ENCODE results near the gene OOSP3.

DNA sequence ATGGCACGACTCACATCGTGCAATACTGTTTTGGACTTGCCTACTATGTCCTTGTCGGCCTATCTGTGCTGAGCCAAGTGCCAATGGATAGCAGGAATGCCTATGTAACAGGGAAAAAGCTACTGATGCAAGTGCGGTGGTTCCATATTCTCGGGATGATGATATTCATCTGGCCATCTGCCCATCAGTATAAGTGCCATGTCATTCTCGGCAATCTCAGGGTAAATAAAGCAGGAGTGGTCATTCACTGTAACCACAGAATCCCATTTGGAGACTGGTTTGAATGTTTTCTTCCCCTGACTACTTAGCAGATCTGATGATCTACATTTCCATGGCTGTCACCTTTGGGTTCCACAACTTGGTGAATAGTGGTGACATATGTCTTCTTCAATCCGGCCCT is 20.1 kb downstream of the OOSP3 start:
- TF ChIP-seq, protein P1, sequence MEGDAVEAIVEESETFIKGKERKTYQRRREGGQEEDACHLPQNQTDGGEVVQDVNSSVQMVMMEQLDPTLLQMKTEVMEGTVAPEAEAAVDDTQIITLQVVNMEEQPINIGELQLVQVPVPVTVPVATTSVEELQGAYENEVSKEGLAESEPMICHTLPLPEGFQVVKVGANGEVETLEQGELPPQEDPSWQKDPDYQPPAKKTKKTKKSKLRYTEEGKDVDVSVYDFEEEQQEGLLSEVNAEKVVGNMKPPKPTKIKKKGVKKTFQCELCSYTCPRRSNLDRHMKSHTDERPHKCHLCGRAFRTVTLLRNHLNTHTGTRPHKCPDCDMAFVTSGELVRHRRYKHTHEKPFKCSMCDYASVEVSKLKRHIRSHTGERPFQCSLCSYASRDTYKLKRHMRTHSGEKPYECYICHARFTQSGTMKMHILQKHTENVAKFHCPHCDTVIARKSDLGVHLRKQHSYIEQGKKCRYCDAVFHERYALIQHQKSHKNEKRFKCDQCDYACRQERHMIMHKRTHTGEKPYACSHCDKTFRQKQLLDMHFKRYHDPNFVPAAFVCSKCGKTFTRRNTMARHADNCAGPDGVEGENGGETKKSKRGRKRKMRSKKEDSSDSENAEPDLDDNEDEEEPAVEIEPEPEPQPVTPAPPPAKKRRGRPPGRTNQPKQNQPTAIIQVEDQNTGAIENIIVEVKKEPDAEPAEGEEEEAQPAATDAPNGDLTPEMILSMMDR (IDR thresholded peaks at IDR 0.05), result no peak
- TF ChIP-seq POLR2A (IDR thresholded peaks at IDR 0.05), result no peak
- TF ChIP-seq EP300 (IDR thresholded peaks at IDR 0.05), result no peak

Data from tibial nerve (tissue), 4 donors.